GM21526 (cell line): ENCODE measurements around the gene SPEM1.

ENCODE experiments used
- ATAC-seq: cut with Tn5 transposase; IDR thresholded peaks from one replicate; pipeline ENCODE4 v1.9.1; 2021; ENCODE audit warnings: moderate library complexity; ENCODE audit not compliant: unreplicated experiment, low FRiP score

SPEM1 gene, protein sequence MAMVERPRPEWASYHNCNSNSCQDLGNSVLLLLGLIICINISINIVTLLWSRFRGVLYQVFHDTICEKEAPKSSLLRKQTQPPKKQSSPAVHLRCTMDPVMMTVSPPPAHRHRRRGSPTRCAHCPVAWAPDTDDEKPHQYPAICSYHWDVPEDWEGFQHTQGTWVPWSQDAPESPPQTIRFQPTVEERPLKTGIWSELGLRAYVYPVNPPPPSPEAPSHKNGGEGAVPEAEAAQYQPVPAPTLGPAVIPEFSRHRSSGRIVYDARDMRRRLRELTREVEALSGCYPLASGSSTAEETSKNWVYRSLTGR

DNA sequence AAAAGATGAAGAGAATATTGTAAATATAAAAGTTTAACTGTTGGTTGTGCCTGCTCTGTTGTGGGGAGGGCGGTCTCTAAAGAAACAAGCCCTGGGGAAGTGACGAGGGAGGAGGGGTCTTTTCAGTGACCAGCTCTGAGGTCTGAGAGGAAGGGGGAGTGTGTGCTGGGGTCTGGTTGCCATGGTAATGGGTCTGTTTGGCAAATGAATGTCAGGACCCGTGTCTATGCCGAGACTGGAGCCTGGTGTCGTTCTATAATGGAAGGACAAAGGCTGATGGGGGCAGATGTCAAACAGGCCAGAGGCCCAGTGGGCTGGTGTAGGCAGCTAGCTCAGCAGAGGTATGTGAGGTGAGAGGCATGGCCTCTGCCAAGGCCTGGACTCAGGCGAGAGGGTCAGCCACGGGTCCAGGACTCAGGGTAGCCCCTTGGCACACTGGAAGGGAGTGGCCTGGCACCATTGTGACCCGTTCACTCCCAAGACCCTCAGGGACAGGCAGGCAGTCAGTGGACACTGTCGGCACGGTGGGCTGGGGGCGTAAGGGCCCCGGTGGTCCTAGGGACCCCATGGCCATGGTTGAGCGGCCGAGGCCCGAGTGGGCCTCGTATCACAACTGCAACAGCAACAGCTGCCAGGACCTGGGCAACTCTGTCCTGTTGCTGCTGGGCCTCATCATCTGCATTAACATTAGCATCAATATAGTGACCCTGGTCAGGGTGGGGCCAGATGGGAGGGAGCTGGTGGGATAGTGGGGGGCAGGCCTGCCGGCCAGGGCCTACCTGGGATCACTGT lies at the start of gene SPEM1:
TSS of gene SPEM1 (plus strand) at position 506 of the 792 bp plus-strand sequence. CDS start at position 567, 61 bp downstream.
- no peak for ATAC-seq

DNA sequence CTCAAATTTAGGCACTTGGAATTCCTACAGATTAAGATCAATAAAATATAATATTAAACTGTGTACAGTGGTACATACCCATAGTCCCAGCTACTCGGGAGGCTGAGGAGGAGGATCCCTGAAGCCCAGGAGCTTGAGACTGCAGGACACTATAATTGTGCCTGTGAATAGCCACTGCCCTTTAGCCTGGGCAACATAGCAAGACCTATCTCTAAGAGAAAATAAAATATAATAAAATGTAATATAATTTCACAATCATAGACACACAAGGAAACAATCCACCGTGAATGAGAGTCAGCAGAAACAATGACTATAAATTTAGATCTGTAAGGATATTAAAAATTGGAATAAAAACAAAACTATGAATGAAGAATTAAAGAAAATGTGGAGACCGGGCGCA lies 49.3 kb upstream of the SPEM1 start:
- ATAC-seq = no peak

DNA sequence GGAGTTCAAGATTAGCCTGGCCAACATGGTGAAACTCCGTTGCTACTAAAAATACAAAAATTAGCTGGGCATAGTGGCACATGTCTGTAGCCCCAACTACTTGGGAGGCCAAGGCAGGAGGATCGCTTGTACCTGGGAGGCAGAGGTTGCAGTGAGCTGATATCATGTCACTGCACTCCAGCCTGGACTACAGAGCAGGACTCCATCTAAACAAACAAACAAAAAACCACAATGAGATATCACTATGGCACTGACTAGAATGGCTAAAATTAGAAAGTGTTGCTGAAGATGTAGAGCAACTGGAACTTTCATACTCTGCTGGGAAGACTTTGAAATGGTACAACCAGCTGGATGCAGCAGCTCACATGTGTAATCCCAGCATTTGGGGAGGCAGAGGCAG lies 45.8 kb upstream of the SPEM1 start:
- no peak for ATAC-seq

DNA sequence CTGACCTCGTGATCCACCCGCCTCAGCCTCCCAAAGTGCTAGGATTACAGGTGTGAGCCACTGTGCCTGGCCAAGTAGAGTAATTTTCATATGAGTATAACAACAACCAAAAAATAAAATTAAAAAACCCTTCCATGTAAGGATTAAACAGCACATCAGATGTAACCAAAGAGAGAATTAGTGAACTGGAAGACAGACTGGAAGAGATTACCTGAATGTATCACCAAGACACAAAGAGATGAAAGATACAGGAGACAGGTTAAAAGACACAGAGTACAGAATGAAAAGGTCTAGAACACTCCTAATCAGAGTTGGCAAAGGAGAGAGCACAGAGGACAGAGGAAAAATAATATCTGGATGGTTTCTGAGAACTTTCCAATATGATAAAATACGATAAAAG lies 41.0 kb upstream of the SPEM1 start:
- ATAC-seq = no peak

DNA sequence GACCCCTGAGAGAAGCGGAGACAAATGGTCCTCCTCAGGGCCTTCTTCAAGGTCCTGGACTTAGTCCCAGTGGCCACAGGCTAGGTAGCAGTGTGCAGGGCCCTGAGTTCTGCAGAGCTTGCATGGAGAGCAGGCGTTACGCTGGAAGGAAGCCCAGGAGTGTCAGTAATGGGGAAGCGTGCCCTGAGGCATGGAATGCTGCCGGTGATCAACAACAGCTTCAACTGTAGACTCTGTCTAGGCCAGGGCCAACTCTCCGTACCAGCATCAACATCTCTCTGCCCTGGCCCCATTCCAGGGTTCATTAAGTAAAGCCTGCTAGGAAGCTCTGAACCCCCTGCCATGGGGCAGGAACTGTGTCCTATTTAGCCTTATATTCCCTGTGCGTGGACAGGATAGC lies 39.8 kb upstream of the SPEM1 start:
- ATAC-seq = no peak

DNA sequence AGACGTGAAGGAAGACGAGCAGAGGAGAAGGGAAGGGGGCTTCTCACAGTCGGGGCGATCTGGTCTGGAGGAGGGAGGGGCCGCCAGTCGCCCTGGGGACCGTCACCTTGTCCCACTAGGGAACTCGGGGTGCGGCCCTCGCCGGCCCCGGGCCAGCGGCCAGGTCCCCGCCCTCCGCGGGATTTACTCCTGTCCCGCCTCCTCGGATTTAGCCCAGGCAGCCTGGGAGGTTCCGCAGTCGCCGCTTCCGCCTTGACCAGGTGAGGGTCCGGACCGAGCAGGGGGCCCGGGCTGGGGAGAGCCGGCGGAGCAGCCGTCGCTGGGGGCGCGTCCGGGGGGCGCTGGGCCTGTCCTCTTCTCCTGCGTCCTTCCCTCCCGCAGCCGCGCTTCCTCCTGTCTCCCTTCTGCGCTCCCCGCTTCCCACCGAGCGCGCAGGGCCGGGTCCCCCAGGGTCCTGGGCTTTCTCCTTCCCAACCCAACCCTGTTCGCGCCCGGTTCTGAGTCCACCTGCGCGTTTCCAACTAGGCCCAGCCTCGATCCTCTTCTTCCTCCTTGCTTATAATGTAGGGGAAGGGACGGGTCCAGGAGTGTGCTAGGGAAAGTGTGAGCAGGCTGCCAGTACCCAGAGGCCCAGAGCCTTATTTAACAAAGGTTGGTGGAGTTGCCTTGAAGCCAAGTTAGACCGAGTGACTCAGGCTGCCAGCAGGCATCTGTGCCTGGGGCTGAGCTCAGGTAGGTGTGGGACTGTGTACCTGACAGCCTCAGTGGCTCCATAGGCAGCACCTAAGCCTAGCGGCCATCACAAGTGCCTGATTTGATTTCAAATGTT lies 39.1 kb upstream of the SPEM1 start, which contains the start of gene TNK1:
TSS of gene TNK1 (plus strand) at position 235 of the 829 bp plus-strand sequence. CDS start 1,838 bp downstream, outside the sequence.
- no peak for ATAC-seq

DNA sequence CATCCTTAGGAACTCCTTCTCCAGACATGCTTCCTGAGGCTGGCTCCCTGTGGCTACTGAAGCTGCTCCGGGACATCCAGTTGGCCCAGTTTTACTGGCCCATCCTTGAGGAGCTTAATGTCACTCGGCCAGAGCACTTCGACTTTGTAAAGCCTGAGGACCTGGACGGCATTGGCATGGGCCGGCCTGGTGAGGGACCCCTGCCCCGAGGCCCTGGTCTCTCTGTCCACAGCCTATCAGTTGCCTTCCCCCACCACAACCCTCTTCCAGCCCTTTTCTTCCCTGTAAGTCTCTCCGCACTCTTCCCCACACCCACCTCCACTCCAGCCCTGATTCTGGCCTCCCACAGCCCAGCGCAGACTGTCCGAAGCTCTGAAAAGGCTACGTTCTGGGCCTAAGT lies 37.2 kb upstream of the SPEM1 start:
- no peak for ATAC-seq

DNA sequence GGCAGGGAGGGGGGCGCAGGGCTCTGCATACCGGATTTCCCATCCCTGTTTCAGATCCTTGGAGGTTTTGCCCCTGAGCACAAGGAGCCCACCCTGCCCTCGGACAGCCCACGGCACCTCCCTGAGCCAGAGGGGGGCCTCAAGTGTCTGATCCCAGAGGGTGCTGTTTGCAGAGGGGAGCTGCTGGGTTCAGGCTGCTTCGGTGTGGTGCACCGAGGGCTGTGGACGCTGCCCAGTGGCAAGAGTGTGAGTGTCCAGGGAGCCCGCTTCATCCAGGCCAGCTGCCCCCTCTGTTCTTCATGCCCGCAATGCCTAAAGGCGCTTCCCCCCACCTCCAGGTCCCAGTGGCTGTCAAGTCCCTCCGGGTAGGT lies 36.8 kb upstream of the SPEM1 start:
- no peak for ATAC-seq

DNA sequence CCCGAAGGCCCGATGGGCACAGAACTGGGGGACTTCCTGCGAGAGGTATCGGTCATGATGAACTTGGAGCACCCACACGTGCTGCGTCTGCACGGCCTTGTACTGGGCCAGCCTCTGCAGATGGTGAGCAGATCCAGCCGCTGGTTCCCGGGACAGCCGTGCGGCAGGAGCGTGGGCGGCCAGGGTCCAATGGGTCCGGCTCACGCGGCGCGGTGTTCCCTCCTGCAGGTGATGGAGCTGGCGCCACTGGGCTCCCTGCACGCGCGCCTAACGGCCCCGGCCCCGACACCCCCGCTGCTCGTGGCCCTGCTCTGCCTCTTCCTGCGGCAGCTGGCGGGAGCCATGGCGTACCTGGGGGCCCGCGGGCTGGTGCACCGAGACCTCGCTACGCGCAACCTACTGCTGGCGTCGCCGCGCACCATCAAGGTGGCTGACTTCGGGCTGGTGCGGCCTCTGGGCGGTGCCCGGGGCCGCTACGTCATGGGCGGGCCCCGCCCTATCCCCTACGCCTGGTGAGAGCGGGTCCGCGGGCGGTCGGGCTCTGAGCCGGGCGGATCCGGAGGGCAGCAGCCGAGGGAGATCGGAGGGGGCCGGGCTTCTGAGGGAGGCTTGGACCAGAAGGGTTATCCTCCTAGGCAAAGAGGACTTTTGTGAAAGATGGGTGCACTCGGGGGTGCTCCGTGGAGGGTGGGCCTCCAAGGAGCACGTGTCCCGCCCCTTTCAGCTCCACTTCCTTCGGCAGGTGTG lies 36.2 kb upstream of the SPEM1 start:
- peak; percentile 62 for ATAC-seq

DNA sequence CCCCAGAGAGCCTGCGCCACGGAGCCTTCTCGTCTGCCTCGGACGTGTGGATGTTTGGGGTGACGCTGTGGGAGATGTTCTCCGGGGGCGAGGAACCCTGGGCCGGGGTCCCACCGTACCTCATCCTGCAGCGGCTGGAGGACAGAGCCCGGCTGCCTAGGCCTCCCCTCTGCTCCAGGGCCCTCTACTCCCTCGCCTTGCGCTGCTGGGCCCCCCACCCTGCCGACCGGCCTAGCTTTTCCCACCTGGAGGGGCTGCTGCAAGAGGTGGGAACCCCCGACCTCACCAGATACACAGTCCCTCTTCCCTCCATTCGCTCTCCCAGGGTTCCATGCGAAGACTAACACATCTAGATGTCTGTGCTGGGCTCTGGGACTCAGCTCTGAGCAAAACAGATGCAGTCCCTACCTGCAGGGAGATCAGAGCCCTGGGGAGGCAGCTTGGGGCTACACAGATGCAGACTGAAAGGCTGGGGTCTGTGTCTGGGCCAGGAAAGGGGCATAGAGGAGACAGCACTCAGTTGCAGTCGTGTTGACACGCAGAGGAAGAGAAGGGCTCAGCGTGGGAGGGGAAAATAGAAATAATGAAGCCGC lies 35.5 kb upstream of the SPEM1 start:
- no peak for ATAC-seq

DNA sequence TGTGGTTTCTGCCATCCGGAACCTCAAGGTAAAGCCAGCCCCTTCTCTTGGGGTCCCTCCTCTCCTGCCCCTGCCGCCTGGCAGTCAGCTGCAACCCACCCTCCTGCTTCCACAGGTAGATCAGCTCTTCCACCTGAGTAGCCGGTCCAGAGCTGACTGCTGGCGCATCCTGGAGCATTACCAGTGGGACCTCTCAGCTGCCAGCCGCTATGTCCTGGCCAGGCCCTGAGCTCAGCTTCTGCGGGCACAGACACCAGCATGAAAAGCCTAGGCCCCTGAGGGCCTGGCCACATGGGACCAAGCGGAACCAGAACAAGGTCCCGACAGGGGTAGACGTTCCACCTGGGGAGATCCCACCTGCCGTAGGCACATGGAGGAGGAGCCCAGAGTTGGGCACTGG lies 31.3 kb upstream of the SPEM1 start:
- no peak for ATAC-seq

DNA sequence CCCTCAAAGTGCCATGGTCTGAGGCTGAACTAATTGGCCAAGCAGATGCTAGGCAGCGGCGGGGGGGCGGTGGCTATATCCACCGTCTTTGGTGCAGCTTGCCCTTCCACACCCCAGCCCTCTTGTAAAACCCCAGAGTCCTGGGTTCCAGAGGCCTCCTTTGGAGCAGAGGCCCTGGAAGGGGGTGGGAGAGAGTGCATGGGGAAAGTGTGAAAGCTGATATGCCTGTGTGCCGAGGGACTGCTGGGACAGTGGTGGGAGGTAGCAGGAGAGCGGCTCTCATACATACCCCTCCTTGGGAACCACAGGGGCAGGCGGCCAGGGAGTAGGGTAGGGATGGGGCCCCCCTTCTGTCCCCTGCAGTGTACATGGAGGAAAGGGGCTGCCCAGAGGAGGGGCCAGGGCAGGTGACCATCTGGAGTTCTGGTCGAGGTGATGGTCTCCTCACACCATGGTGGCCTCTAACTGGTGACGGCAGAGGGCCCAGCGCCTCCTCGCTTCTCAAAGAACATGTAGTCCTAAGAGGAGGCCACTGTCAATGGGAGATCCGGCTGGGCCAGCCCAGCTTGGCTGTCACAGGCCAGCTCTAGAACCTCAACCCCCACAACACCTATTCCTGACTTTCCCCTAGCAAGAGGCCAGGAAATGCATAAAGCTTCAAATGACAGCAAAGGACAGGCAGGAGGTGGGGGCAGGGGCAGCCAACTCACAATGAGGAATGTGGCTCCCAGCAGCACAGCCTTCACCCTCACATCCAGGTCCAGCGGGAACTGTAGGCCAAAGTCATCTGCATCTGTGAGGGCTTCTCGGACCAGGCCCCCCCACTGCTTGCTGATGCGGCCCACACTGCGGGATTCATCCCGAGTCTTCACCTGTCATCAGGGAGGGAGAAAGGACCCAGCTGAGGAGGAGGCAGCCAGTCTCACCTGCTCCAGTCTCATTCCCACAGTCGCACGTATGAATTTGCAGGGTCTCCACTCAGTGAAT lies 29.9 kb upstream of the SPEM1 start:
- ATAC-seq = no peak

DNA sequence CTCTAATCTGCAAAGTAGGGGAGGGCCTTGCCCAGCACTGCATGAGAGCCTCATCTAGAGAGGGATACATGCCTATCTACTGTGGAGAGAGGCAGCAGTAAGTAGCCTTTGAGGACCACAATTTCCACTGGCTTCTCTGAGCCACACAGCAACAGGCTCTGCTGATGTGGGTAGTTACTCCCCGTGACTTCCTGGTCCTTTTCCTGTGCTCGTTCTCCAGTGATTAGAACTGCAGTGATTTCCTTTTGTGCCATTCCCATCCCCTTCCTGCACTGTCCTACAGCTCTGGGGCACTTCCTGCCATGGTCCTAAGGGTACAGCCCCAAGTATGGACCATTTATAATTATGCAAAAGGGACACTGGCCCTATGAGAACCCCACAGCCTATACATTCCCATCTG lies 28.8 kb upstream of the SPEM1 start:
- ATAC-seq = no peak

DNA sequence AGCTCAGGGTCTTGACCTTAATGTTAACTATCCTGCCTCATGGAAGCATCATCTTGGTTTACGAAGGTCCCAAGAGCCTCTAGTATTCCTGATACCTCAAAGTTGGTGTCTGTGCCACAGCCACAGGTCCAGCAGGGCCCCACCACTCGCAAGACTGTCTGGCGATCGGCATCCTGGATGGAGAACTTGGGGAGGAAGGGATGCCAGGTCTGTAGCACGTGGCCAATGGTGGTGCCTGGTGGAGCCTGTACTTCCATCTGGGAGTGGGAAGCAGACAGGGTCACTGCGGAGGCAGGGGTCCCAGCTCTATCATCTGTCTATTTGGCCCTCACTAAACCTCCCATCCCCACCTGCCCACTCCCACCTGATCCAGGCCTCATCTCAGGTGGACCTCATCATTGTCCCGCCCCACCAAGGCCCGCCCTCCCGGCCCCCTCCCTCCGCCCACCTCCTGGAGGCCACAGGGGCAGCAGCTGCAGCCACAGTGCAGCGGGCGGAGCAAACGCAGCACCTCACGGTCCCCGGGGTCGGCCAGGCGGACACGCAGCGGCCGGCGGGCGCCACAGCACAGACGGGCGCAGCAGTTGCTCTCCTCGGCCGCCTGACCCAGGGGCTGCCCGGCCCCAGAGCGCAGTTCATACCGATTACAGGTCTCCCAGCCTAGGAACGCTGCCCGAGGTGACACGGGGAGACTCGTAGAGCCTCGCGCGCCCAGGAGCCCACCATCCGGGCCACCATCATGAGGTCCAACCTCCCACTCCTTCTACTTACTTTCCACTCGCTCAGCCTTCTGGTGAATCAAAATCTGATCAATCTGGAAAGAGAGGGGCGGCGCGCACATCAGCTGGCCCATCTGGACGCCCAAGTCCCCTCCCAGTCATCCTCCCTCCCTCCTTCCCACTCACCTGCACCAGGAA lies 27.2 kb upstream of the SPEM1 start:
- no peak for ATAC-seq

DNA sequence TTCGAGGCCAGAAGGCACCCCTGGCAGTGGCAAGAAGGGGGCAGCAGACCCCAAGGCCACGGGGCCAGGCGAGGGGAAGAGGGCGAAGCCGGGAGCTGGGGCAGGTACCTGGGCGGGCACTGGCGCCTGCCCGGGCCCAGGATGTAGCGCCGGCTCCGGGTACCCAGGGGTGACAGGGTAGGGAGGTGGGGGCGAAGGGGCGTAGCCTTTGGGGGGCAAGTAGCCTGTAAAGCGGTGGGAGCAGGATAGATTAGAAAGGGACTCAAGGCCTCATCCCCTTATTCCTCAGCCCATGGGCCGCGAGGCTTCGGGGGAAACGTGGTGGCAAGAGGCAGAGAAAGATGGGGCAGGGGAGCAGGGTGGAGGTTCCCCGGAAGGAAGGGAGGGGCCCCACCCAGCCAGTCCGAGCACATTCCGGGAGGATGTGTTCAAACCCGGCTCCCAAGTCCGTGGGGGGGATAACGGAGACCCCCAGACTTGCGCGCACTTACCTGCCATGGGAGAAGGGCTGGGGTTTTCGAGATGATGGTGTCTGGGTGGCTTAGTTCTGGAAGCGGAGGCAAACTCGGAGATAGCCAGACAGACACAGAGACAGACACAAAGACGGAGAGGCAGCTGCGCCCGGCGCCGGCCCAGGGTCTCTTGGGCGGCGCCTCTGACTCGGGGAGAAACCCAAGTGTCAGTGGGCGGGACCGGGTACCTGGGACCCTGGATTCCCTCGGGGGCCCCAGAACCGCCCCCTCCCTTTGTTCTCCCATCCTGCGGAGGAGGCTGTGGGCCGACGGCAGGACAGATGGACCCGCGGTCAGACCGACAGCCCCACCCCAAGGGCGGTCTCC lies 26.3 kb upstream of the SPEM1 start:
- peak; percentile 31 for ATAC-seq

DNA sequence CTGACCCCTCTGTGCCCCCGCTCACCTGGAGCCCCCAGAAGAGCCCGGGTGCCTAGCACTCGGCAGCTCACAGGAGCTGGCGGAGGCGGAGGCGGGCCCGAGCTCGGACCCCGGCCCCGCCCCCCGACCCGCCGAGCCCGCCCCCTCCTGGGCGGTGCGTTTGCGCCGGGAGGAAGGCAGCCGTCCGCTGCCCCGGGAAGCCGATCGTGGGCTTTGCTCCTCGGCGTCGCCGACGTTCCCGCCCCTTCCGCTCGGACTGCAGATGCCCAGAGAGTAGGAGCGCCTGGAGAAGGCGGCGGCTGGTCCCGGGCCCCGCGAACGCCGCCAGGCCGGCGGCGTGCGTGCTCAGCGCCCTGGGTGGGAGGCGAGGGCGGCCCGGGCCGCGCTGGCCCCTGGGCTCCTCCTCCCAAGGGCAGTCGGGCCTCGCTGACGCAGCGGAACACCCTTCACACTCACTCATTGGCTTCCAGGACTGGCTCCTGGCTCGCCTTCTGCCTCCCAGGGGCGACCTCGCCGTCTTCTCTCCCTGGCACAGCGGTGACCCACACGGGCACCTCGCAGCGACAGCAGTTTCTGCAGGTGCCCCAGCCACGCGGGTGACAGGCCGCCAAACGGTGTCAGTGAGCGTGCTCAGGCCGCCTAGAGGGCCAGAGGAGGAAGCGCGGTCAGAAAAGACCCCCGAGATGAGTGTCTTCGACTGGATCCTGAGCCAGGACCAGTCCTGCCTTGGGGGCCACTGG lies 25.5 kb upstream of the SPEM1 start, which contains the start of gene PLSCR3:
TSS of gene PLSCR3 (minus strand) at position 74 of the 740 bp plus-strand sequence. CDS start 415 bp downstream, outside the sequence.
- ATAC-seq = peak; percentile 68
